Measurements from ENCODE around the gene KSR1.

DNA sequence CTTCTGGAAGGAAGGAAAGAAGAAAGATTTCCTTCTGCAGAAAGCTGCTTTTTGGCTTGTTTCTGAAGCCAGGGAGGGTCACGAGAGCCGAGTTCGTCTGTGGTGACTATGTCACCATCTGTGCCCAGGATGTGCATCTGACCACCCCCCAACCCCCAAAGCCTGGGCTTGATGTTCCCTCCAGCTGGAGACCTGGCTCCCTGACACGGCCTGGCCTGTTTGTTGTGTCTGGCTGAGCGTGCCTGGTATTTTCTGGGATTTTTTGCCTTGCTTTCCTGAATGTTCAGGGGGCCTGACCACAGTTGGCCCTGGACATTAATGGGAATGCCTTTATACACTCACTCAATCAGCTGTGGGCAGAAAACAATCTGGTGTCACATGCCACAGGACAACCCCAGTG, 213.6 kb downstream of the KSR1 start:
- TF ChIP-seq, protein P1, sequence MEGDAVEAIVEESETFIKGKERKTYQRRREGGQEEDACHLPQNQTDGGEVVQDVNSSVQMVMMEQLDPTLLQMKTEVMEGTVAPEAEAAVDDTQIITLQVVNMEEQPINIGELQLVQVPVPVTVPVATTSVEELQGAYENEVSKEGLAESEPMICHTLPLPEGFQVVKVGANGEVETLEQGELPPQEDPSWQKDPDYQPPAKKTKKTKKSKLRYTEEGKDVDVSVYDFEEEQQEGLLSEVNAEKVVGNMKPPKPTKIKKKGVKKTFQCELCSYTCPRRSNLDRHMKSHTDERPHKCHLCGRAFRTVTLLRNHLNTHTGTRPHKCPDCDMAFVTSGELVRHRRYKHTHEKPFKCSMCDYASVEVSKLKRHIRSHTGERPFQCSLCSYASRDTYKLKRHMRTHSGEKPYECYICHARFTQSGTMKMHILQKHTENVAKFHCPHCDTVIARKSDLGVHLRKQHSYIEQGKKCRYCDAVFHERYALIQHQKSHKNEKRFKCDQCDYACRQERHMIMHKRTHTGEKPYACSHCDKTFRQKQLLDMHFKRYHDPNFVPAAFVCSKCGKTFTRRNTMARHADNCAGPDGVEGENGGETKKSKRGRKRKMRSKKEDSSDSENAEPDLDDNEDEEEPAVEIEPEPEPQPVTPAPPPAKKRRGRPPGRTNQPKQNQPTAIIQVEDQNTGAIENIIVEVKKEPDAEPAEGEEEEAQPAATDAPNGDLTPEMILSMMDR (IDR thresholded peaks at IDR 0.05): no peak
- TF ChIP-seq POLR2AphosphoS5 (IDR thresholded peaks at IDR 0.05): no peak
